Measurements from ENCODE around the gene APC. TPM values are rescaled to one million over a fixed set of nuclear protein-coding genes. Genes with fewer than 3 reads are reported as not detected.

APC gene
- total RNA-seq, 2 donors from 2014 or later, result 36.0 to 36.8 TPM

DNA sequence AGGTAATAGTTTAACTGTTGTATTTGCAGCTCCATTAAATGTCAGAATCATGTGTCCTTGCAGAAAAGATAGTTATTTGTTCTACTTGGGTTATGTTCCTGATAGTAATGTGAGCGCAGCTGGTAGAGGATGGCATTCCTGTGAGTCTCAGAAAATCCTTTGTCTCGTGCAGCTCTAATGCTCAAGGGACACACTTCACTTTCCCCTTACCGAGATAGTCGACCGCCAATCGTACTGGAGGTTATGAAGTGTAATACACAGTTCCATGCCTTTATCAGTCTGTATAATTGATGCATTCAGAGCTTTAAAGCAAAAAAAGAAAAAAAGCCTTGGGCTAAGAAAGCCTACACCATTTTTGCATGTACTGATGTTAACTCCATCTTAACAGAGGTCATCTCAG, 63.2 kb downstream of the APC start:
- TF ChIP-seq, protein P1, sequence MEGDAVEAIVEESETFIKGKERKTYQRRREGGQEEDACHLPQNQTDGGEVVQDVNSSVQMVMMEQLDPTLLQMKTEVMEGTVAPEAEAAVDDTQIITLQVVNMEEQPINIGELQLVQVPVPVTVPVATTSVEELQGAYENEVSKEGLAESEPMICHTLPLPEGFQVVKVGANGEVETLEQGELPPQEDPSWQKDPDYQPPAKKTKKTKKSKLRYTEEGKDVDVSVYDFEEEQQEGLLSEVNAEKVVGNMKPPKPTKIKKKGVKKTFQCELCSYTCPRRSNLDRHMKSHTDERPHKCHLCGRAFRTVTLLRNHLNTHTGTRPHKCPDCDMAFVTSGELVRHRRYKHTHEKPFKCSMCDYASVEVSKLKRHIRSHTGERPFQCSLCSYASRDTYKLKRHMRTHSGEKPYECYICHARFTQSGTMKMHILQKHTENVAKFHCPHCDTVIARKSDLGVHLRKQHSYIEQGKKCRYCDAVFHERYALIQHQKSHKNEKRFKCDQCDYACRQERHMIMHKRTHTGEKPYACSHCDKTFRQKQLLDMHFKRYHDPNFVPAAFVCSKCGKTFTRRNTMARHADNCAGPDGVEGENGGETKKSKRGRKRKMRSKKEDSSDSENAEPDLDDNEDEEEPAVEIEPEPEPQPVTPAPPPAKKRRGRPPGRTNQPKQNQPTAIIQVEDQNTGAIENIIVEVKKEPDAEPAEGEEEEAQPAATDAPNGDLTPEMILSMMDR (IDR thresholded peaks at IDR 0.05), result no peak
- intact Hi-C loops (cut with DNase I), result no loop called here
- H3K36me3 ChIP-seq, result no peaks in the 10 kb centered on the region
- no peak overlapping the region for H3K9ac ChIP-seq (ENCODE audit: low read depth in 2 of 2, low read length in 2 of 2)
- no peaks in the 10 kb centered on the region for H3K9me3 ChIP-seq
- no peaks in the 10 kb centered on the region for H3K27me3 ChIP-seq
- no peak overlapping the region for H3K27ac ChIP-seq
- H3K4me1 ChIP-seq, result no peaks in the 10 kb centered on the region
- no peak for DNase-seq
- no peak overlapping the region for H3K4me3 ChIP-seq

DNA sequence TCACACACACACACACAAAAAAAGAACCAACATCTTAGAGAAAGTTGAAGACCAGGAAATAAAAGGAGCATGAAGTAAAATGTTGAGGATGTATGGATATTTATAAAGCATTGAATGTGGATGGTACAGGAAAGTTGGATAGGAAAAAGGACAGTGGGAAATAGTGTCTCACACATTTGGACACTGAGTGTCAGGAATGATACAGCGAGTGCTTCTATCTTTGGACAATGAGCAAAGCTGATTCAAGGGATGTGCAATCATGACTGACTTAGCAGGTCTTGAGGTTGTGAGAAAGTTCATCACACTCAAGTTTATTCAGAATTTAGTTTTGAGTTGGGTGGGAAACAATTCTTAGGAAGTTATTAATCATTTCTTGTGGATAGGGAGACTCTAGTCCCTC, 73.3 kb downstream of the APC start:
- Histone ChIP-seq H3K9me3 (no peaks in the 10 kb centered on the region), H3K36me3 (no peaks in the 10 kb centered on the region), H3K4me1 (no peaks in the 10 kb centered on the region), H3K9ac (ENCODE audit: low read depth in 2 of 2, low read length in 2 of 2) (no peak overlapping the region), H3K4me3 (no peak overlapping the region), H3K27ac (no peak overlapping the region), H3K27me3 (no peaks in the 10 kb centered on the region)
- intact Hi-C loops (cut with DNase I), result no loop called here
- DNase-seq, result no peak
- TF ChIP-seq, protein P1 (IDR thresholded peaks at IDR 0.05), result no peak

DNA sequence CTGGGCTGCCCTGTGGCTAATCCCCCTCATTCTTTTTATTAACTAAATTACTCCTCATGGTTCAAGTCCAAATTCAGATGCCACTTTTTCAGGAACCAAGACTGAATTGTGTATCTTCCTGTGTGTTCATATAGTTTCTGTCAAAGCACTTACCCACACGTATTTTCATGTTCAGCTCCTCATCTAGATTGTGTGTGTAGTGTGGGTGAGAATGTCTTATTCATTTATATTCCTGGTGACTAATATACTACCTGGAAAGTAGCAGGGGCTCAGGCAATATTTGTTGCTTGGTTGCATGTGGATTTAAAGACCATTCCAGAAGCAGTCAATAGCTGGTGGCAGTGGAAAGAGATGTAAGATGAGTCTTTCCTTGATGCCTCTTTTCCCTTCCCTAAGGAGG, 74.9 kb downstream of the APC start:
- Histone ChIP-seq H3K36me3 (no peaks in the 10 kb centered on the region), H3K27me3 (no peaks in the 10 kb centered on the region), H3K4me3 (no peak overlapping the region), H3K9me3 (no peaks in the 10 kb centered on the region), H3K4me1 (no peaks in the 10 kb centered on the region), H3K27ac (no peak overlapping the region), H3K9ac (ENCODE audit: low read depth in 2 of 2, low read length in 2 of 2) (no peak overlapping the region)
- TF ChIP-seq, protein P1 (IDR thresholded peaks at IDR 0.05), result no peak
- intact Hi-C loops (cut with DNase I), result no loop called here
- DNase-seq, result no peak

DNA sequence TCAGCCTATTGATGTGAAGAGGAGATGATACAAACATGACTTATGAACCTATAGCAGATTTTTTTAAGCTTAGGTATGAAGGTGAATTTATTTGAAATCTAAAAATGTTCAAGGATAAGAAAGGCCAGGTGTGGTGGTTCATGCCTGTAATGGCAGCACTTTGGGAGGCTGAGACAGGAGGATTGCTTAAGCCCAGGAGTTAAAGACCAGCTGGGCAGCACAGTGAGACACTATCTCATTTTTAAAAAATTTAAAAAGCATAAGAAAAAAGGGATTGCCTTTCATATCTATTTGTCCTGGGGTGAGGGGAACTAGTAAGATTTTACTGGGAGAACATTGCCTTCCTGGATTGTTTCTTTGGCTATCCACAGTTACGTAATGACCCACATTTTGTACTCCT, 82.6 kb downstream of the APC start:
- intact Hi-C loops (cut with DNase I), result no loop called here
- Histone ChIP-seq H3K9ac (ENCODE audit: low read depth in 2 of 2, low read length in 2 of 2) (no peak overlapping the region), H3K36me3 (peaks cover 3% of the 10 kb centered on the region), H3K4me3 (no peak overlapping the region), H3K27ac (no peak overlapping the region), H3K9me3 (no peaks in the 10 kb centered on the region), H3K4me1 (no peaks in the 10 kb centered on the region), H3K27me3 (no peaks in the 10 kb centered on the region)
- DNase-seq, result no peak
- TF ChIP-seq, protein P1 (IDR thresholded peaks at IDR 0.05), result no peak

DNA sequence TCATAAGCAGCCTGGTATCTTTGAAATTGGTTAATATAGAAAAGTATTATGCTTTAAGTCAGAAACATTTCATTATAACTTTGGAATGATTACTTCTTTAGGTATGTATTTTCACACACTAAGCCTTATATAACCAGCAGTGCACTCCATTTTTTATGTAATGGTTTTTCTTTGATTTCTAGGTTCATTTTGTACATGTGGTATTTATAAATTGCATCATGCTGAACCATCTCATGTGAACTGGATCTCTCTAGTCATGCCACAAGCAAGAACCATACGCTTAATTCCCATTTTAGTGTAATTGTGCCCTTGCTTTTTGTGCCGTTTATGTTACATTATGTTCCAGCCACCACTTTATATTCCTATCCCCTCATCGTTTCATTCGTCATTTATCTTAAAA, 84.8 kb downstream of the APC start:
- TF ChIP-seq, protein P1 (IDR thresholded peaks at IDR 0.05), result no peak
- H3K36me3 ChIP-seq, result peaks cover 3% of the 10 kb centered on the region
- H3K4me1 ChIP-seq, result no peaks in the 10 kb centered on the region
- H3K9me3 ChIP-seq, result no peaks in the 10 kb centered on the region
- no peaks in the 10 kb centered on the region for H3K27me3 ChIP-seq
- no peak overlapping the region for H3K27ac ChIP-seq
- H3K9ac ChIP-seq (ENCODE audit: low read depth in 2 of 2, low read length in 2 of 2), result no peak overlapping the region
- intact Hi-C loops (cut with DNase I), result no loop called here
- no peak overlapping the region for H3K4me3 ChIP-seq
- DNase-seq, result no peak

DNA sequence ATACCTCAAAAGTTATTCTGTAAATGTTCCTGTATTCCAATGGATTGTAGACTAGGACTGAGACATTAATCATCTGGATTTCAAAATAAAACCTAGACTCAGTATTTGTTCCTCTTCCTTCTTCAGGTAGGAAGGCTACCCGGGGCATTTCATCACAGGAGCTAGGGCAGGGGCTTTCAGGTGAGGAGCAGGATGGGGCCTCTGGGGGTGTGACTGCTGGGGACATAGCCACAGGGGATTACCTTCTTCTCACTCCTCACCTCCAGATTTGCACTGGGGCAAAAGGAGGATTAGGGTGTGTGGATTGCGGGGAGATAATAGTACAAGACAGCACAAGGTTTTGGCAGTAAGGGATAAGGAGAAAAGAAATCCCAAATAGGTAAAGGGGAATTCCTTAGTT, 85.5 kb downstream of the APC start:
- Histone ChIP-seq H3K9me3 (no peaks in the 10 kb centered on the region), H3K36me3 (peaks cover 3% of the 10 kb centered on the region), H3K4me3 (no peak overlapping the region), H3K27ac (no peak overlapping the region), H3K9ac (ENCODE audit: low read depth in 2 of 2, low read length in 2 of 2) (no peak overlapping the region), H3K4me1 (no peaks in the 10 kb centered on the region), H3K27me3 (no peaks in the 10 kb centered on the region)
- intact Hi-C loops (cut with DNase I), result no loop called here
- DNase-seq, result no peak
- TF ChIP-seq, protein P1 (IDR thresholded peaks at IDR 0.05), result no peak

All from colonic mucosa (tissue), 4 donors.